Fibroblast of lung (primary cell): Measurements from ENCODE around the gene JAK1. TPM values are rescaled to one million over a fixed set of nuclear protein-coding genes. Genes with fewer than 3 reads are reported as not detected.

Experiments
- DNase-seq, 2 donors: peaks; one replicate each; pipeline versions ENCODE4 v3.0.0 to v3.0.0-alpha.2; 2010; ENCODE audit warnings: low read depth in 2 of 2
- H2AFZ ChIP-seq: 2 replicates; pipeline ENCODE4 v1.5.1; 2012; ENCODE audit warnings: low read length, control low read depth, inconsistent platforms
- H3K27ac ChIP-seq: 2 replicates; pipeline ENCODE4 v1.5.1; 2011; ENCODE audit warnings: low read length, control low read depth; ENCODE audit not compliant: insufficient read depth
- H3K27me3 ChIP-seq: 2 replicates; pipeline ENCODE4 v1.5.1; 2011; ENCODE audit warnings: mild to moderate bottlenecking, low read length; ENCODE audit not compliant: control insufficient read depth, insufficient read depth
- H3K36me3 ChIP-seq: 2 replicates; pipeline ENCODE4 v1.5.1; 2011; ENCODE audit warnings: low read length; ENCODE audit not compliant: control insufficient read depth, insufficient read depth
- H3K4me1 ChIP-seq: 2 replicates; pipeline ENCODE4 v1.5.1; 2011; ENCODE audit warnings: low read length; ENCODE audit not compliant: control insufficient read depth, insufficient read depth; ENCODE audit errors: extremely low read depth
- H3K4me2 ChIP-seq: 2 replicates; pipeline ENCODE4 v1.5.1; 2011; ENCODE audit warnings: low read length, control low read depth; ENCODE audit not compliant: insufficient read depth; ENCODE audit errors: extremely low read depth
- H3K4me3 ChIP-seq, 4 experiments: fragments of 200-600 bp in 1 of 4; sonication (generic) in 1 of 4; replicated peaks in 1 of 4; 2 replicates each; pipeline ENCODE4 v1.5.1; 2011 to 2016; ENCODE audit warnings: low read length in 4 of 4, low read depth in 3 of 4, mild to moderate bottlenecking in 3 of 4, control low read depth in 2 of 4, inconsistent platforms in 1 of 4, mixed read lengths in 1 of 4; ENCODE audit not compliant: insufficient read depth in 1 of 4; ENCODE audit errors: control extremely low read depth in 1 of 4
- H3K79me2 ChIP-seq: 2 replicates; pipeline ENCODE4 v1.5.1; 2012; ENCODE audit warnings: mild to moderate bottlenecking, low read length, inconsistent platforms; ENCODE audit not compliant: control insufficient read depth, insufficient read depth
- H3K9ac ChIP-seq: 2 replicates; pipeline ENCODE4 v1.5.1; 2011; ENCODE audit warnings: mild to moderate bottlenecking, low read length, control low read depth; ENCODE audit not compliant: insufficient read depth
- H3K9me3 ChIP-seq: 2 replicates; pipeline ENCODE4 v1.5.1; 2012; ENCODE audit warnings: low read depth, low read length; ENCODE audit not compliant: control insufficient read depth, insufficient read depth
- H4K20me1 ChIP-seq: 2 replicates; pipeline ENCODE4 v1.5.1; 2011; ENCODE audit warnings: low read length; ENCODE audit not compliant: control insufficient read depth, insufficient read depth; ENCODE audit errors: extremely low read depth
- CTCF ChIP-seq, 2 donors: IDR thresholded peaks in 1 of 2; conservative IDR thresholded peaks in 1 of 2; 1 replicate in 1 of 2; 2 replicates in 1 of 2; pipeline ENCODE4 v1.5.1; 2011 to 2012; ENCODE audit warnings: low read length in 2 of 2, control low read depth in 1 of 2, inconsistent platforms in 1 of 2, low read depth in 1 of 2, mild to moderate bottlenecking in 1 of 2
- EZH2 ChIP-seq: IDR thresholded peaks from 2 replicates; pipeline ENCODE4 v1.5.1; 2012; ENCODE audit warnings: low read length, control low read depth, mild to moderate bottlenecking; ENCODE audit errors: missing control alignments
- polyA plus RNA-seq, 2 donors: library from polyadenylated mRNA; depleted of rRNA in 1 of 2; stranded (reverse) in 1 of 2; unstranded in 1 of 2; fragments of >200 nt; gene quantifications; 2 replicates each; pipeline ENCODE4 v1.2.1, GENCODE V29; 2011 to 2012; ENCODE audit warnings: missing spikeins in 1 of 2
- total RNA-seq: library from RNA; depleted of rRNA; stranded (reverse); fragments of >200 nt; gene quantifications from 2 replicates; pipeline ENCODE4 v1.2.1, GENCODE V29; 2014

JAK1 gene
- total and polyA plus RNA-seq, 2 donors (not counting 1 experiment from before 2014, with no cell fraction given) = 144 to 152 TPM

DNA sequence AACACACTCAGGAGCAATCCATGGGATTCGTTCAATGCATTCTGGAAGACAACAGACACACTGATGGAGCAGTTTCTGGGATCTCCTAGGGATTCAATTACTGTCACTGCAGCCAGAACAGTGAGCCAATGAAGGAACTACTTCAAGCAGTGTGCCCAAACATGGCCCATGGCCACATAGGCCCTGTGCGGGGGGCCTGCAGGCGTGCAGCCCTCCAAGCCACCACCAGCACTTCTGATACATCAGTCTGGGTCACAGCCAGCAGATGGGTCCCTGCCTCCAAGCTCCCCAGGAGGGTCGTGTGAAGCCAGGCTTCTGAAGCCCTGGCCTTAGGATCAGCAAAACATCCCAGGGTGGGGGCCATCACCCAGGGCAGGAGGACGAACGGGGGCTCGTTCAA, 122.2 kb downstream of the JAK1 start:
- H3K27me3 ChIP-seq = no peaks in the 10 kb centered on the region
- no peaks in the 10 kb centered on the region for H3K4me1 ChIP-seq
- no peaks in the 10 kb centered on the region for H3K79me2 ChIP-seq
- DNase-seq = no peak
- no peaks in the 10 kb centered on the region for H3K9me3 ChIP-seq
- peaks cover 31% of the 10 kb centered on the region for H3K36me3 ChIP-seq
- H3K9ac ChIP-seq = no peak overlapping the region
- TF ChIP-seq EZH2 (no peak), CTCF (conservative IDR thresholded peaks at IDR 0.05 in 1 of 2, IDR thresholded peaks at IDR 0.05 in 1 of 2; ENCODE audit: low read depth in 1 of 2, low read length in 2 of 2) (no peak)
- H3K4me3 ChIP-seq = no peak overlapping the region
- no peak overlapping the region for H3K27ac ChIP-seq
- no peak overlapping the region for H3K4me2 ChIP-seq
- H4K20me1 ChIP-seq = no peaks in the 10 kb centered on the region
- no peak overlapping the region for H2AFZ ChIP-seq

GRCh38 chr1:64843675-64844074, 122.7 kb downstream of the JAK1 start:
- Histone ChIP-seq H3K4me3 (no peak overlapping the region), H3K79me2 (no peaks in the 10 kb centered on the region), H3K4me2 (no peak overlapping the region), H3K9me3 (no peaks in the 10 kb centered on the region), H3K9ac (no peak overlapping the region), H3K36me3 (peaks cover 32% of the 10 kb centered on the region), H3K27me3 (no peaks in the 10 kb centered on the region), H4K20me1 (no peaks in the 10 kb centered on the region), H3K4me1 (no peaks in the 10 kb centered on the region), H3K27ac (no peak overlapping the region), H2AFZ (no peak overlapping the region)
- TF ChIP-seq EZH2 = no peak
- no peak for TF ChIP-seq CTCF (conservative IDR thresholded peaks at IDR 0.05 in 1 of 2, IDR thresholded peaks at IDR 0.05 in 1 of 2; ENCODE audit: low read depth in 1 of 2, low read length in 2 of 2)
- no peak for DNase-seq

GRCh38 chr1:64842224-64842623, 124.1 kb downstream of the JAK1 start:
- peaks cover 30% of the 10 kb centered on the region for H3K36me3 ChIP-seq
- no peaks in the 10 kb centered on the region for H4K20me1 ChIP-seq
- no peaks in the 10 kb centered on the region for H3K4me1 ChIP-seq
- no peaks in the 10 kb centered on the region for H3K9me3 ChIP-seq
- no peak overlapping the region for H3K9ac ChIP-seq
- TF ChIP-seq EZH2 (no peak), CTCF (conservative IDR thresholded peaks at IDR 0.05 in 1 of 2, IDR thresholded peaks at IDR 0.05 in 1 of 2; ENCODE audit: low read depth in 1 of 2, low read length in 2 of 2) (no peak)
- H2AFZ ChIP-seq = no peak overlapping the region
- H3K4me3 ChIP-seq = no peak overlapping the region
- no peak overlapping the region for H3K27ac ChIP-seq
- H3K79me2 ChIP-seq = no peaks in the 10 kb centered on the region
- no peak overlapping the region for H3K4me2 ChIP-seq
- DNase-seq = no peak
- H3K27me3 ChIP-seq = no peaks in the 10 kb centered on the region
